ENCODE results near the gene CCNA2. TPM values are rescaled to one million over a fixed set of nuclear protein-coding genes. Genes with fewer than 3 reads are reported as not detected.

Gene CCNA2
- total RNA-seq, 4 donors from 2014 or later, result 3.4 to 22.3 (median 7.2) TPM

DNA sequence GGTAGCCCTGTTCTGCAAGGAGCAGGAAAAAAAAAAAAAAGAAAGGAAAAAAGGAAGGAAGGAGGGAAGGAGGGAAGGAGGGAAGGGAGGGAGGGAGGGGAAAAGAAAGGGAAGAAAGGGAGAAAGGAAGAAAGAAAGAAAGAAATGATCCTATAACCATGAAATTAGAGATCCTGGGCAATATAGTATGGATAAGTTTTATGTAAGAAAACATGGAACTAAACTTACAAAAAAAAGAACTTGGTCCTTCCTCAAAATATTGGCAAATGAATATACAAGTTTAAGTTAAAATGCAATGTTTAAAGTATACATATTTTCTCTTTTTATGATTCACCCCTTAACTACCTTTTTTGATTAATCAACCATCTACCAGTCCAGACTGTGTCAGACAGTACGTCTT is 27.7 kb upstream of the CCNA2 start:
- H3K9me3 ChIP-seq, result no peaks in the 10 kb centered on the region
- H3K27me3 ChIP-seq, result no peaks in the 10 kb centered on the region
- peaks cover 0 to 18% (median 0%) of the 10 kb centered on the region in 3 donors for H3K36me3 ChIP-seq
- H3K4me3 ChIP-seq, result no peak overlapping the region
- no peak overlapping the region for H3K27ac ChIP-seq
- H3K4me1 ChIP-seq, result no peaks in the 10 kb centered on the region
- DNase-seq, result no peak
- TF ChIP-seq, protein P1, sequence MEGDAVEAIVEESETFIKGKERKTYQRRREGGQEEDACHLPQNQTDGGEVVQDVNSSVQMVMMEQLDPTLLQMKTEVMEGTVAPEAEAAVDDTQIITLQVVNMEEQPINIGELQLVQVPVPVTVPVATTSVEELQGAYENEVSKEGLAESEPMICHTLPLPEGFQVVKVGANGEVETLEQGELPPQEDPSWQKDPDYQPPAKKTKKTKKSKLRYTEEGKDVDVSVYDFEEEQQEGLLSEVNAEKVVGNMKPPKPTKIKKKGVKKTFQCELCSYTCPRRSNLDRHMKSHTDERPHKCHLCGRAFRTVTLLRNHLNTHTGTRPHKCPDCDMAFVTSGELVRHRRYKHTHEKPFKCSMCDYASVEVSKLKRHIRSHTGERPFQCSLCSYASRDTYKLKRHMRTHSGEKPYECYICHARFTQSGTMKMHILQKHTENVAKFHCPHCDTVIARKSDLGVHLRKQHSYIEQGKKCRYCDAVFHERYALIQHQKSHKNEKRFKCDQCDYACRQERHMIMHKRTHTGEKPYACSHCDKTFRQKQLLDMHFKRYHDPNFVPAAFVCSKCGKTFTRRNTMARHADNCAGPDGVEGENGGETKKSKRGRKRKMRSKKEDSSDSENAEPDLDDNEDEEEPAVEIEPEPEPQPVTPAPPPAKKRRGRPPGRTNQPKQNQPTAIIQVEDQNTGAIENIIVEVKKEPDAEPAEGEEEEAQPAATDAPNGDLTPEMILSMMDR (IDR thresholded peaks at IDR 0.05), result no peak
- TF ChIP-seq POLR2A (IDR thresholded peaks at IDR 0.05), result no peak

DNA sequence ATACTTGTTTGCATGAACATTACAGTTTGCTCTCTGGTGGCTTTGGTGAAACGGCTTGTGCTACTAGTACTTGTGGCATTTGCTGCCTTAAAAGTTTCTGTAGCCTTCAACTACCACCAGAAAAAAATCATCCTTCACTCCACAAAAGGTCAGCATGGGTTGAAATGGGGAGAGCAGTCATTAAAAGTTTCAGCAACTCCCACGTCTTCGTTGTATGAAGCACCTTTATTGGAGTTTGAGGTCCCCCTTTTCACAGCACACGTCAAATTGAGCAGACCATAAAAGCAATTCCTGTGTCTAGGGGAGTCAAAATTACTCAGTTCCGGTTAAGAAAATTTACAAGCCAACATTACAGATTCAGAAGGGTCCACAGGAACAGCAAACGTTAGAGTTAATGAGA is 23.0 kb upstream of the CCNA2 start:
- H3K4me3 ChIP-seq, result no peak overlapping the region
- peaks cover 0 to 44% (median 0%) of the 10 kb centered on the region in 3 donors for H3K36me3 ChIP-seq
- DNase-seq, result no peak
- no peaks in the 10 kb centered on the region for H3K27me3 ChIP-seq
- no peaks in the 10 kb centered on the region for H3K9me3 ChIP-seq
- TF ChIP-seq POLR2A (IDR thresholded peaks at IDR 0.05), result no peak
- TF ChIP-seq, protein P1 (IDR thresholded peaks at IDR 0.05), result no peak
- no peak overlapping the region for H3K27ac ChIP-seq
- H3K4me1 ChIP-seq, result no peaks in the 10 kb centered on the region

DNA sequence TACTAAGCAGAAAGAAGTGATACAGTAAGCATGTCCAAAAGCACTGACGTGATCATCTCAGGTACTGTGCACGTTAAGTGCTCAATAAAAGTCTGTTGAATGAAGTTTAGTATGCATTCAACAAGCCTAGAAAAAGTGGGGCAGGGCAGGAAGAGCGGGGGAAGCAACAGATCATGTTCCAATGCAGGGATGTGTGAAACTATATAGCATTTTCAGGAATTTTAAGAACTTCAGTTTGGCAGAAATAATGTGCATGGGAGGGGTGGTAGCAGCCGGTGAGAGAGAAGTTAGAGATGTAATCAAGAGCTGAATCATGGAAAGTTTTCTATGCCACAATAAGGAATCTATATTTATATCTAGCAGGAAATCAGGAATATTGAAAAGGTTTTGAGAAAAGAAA is 19.2 kb upstream of the CCNA2 start:
- H3K4me3 ChIP-seq, result no peak overlapping the region

DNA sequence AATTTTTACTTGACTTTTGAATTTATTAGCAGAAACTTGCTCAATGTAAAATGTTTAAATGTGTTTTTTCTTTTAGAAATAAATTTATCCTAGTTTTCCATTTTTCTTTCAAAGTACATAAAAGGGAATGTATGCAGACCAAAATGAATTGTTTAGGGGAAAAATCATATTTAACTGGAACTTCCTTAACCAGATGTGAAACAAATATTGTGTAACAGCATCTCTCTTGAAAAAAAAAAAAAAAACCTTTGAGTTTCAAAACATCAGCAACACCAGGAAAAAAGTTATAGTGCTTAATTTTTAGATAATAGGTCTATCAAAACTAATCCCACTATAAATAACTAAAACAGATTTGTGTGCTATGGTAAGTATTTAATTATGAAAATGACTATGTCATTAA is 14.5 kb upstream of the CCNA2 start:
- TF ChIP-seq, protein P1 (IDR thresholded peaks at IDR 0.05), result no peak
- no peak for TF ChIP-seq POLR2A (IDR thresholded peaks at IDR 0.05)
- DNase-seq, result no peak
- Histone ChIP-seq H3K4me1 (no peaks in the 10 kb centered on the region), H3K27ac (no peak overlapping the region), H3K9me3 (no peaks in the 10 kb centered on the region), H3K36me3 (peaks cover 0 to 44% (median 0%) of the 10 kb centered on the region in 3 donors), H3K4me3 (no peak overlapping the region), H3K27me3 (no peaks in the 10 kb centered on the region)

More for the DNA sequence above, 19.2 kb upstream of the CCNA2 start:
- H3K27me3 ChIP-seq, result no peaks in the 10 kb centered on the region
- H3K36me3 ChIP-seq, result peaks cover 0 to 53% (median 0%) of the 10 kb centered on the region in 3 donors
- TF ChIP-seq POLR2A (IDR thresholded peaks at IDR 0.05), result no peak
- TF ChIP-seq, protein P1 (IDR thresholded peaks at IDR 0.05), result no peak
- no peaks in the 10 kb centered on the region for H3K9me3 ChIP-seq
- H3K27ac ChIP-seq, result no peak overlapping the region
- H3K4me1 ChIP-seq, result no peaks in the 10 kb centered on the region
- no peak for DNase-seq

DNA sequence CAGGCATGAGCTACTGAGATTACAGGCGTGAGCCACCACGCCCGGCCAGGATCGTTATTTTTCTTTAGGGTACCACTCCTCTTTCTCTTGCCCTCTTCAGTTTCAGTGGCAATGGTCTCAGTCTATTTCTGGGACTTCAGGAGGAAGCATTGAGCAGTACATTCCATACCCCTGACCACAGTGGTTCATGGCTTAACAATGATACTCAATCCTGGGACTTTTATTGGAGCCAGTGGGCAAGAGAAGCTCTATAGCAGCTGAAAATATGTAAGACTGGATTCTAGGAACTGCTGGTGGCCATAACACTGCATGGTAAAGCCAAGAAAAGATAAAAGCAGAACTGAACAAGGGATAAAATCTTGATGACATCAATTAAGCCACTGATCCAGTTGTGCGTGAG is 5.8 kb upstream of the CCNA2 start:
- H3K4me1 ChIP-seq, result no peaks in the 10 kb centered on the region
- TF ChIP-seq POLR2A (IDR thresholded peaks at IDR 0.05), result no peak
- TF ChIP-seq, protein P1 (IDR thresholded peaks at IDR 0.05), result no peak
- no peaks in the 10 kb centered on the region for H3K9me3 ChIP-seq
- no peak overlapping the region for H3K27ac ChIP-seq
- H3K36me3 ChIP-seq, result peaks cover 0 to 43% (median 0%) of the 10 kb centered on the region in 3 donors
- no peak overlapping the region for H3K4me3 ChIP-seq
- no peaks in the 10 kb centered on the region for H3K27me3 ChIP-seq
- DNase-seq, result no peak

DNA sequence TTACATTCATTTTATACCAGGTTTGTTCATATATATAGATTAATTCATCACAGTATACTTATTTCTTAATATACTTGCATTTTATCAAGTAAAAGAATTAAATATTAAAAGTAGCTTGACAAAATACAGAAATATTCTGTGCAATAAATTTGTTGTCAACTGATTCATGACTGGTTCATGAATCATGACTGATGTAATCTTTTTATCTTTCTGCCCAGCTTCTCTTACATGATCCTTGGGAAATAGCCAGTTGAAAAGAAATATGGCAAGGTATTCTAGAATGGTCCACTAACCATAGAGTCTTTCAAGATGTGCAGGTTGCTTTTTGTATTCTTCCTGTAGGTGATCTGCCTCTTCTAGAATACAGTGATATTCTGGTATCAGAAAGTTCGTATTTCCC is 4.2 kb upstream of the CCNA2 start:
- H3K4me3 ChIP-seq, result no peak overlapping the region
- H3K27ac ChIP-seq, result no peak overlapping the region
- DNase-seq, result no peak
- H3K36me3 ChIP-seq, result peaks cover 0 to 37% (median 0%) of the 10 kb centered on the region in 3 donors
- H3K4me1 ChIP-seq, result peaks cover 0 to 7% (median 3%) of the 10 kb centered on the region in 4 donors
- no peaks in the 10 kb centered on the region for H3K9me3 ChIP-seq
- no peak for TF ChIP-seq POLR2A (IDR thresholded peaks at IDR 0.05)
- TF ChIP-seq, protein P1 (IDR thresholded peaks at IDR 0.05), result no peak
- no peaks in the 10 kb centered on the region for H3K27me3 ChIP-seq
